AG04450 (cell line): ENCODE data around the gene COL9A1. TPM values are rescaled to one million over a fixed set of nuclear protein-coding genes. Genes with fewer than 3 reads are reported as not detected.
"Not testable (repeated sequence)": the region's sequence is repeated elsewhere in the genome, so short reads cannot be mapped to it uniquely, and the experiment has no call there.

Experiments
- CTCF ChIA-PET: fragments of 300-600, 350-600 bp; formaldehyde crosslinking; extraction: SDS; loops from one replicate; lab custom pipeline; 2022; ENCODE audit warnings: antibody characterized with exemption, inconsistent platforms; lab: Charles Lee
- POLR2A ChIA-PET: fragments of 350-600 bp; formaldehyde crosslinking; extraction: SDS; loops from one replicate; lab custom pipeline; 2021; ENCODE audit warnings: antibody characterized with exemption, inconsistent platforms; lab: Yijun Ruan, JAX
- DNase-seq: peaks from one replicate; pipeline ENCODE4 v3.0.0-alpha.2; 2011; ENCODE audit warnings: low read depth, low spot score
- H3K27ac ChIP-seq: one replicate; pipeline ENCODE4 v1.5.1; 2012; ENCODE audit warnings: low read depth, low read length, control low read depth
- H3K27me3 ChIP-seq: one replicate; pipeline ENCODE4 v1.6.0; 2012; ENCODE audit warnings: low read length; ENCODE audit not compliant: control insufficient read depth, insufficient read depth
- H3K4me3 ChIP-seq: 2 replicates; pipeline ENCODE4 v1.5.1; 2011; ENCODE audit warnings: mild to moderate bottlenecking, low read depth, low read length, control low read depth
- H3K9me3 ChIP-seq: 2 replicates; pipeline ENCODE4 v1.5.1; 2012; ENCODE audit warnings: low read length; ENCODE audit not compliant: control insufficient read depth, insufficient read depth
- CTCF ChIP-seq: IDR thresholded peaks from 2 replicates; pipeline ENCODE4 v1.5.1; 2011; ENCODE audit warnings: low read depth, low read length, control low read depth, inconsistent platforms
- polyA plus RNA-seq: library from polyadenylated mRNA; depleted of rRNA; stranded (reverse); fragments of >200 nt; gene quantifications from 2 replicates; pipeline ENCODE4 v1.2.3, GENCODE V29; 2011

COL9A1 gene
- polyA plus RNA-seq, 1 experiment: not detected

GRCh38 chr6:70309243-70309642, 6.4 kb upstream of the COL9A1 start:
- ChIA-PET CTCF (interaction anchor here (0.6 to 6.7 kb wide), 36 partner anchors 10 to 1537 kb away, joined by 3 to 136 read pairs (median 4); partner anchors contain the start of gene SDHAF4), POLR2A (no interaction called here)
- H3K27ac ChIP-seq: no peak overlapping the region
- no peaks in the 10 kb centered on the region for H3K9me3 ChIP-seq
- H3K27me3 ChIP-seq: peaks cover 19% of the 10 kb centered on the region
- DNase-seq: no peak
- no peak overlapping the region for H3K4me3 ChIP-seq
- TF ChIP-seq CTCF: no peak

GRCh38 chr6:70308142-70308541, 5.3 kb upstream of the COL9A1 start:
- CTCF ChIA-PET: interaction anchor here (0.9 to 6.7 kb wide), 18 partner anchors 12 to 704 kb away, joined by 3 to 136 read pairs (median 5); no protein-coding TSS in a partner anchor
- H3K4me3 ChIP-seq, POLR2A ChIA-PET, H3K27ac ChIP-seq, H3K9me3 ChIP-seq, DNase-seq: not testable (repeated sequence)
- peaks cover 15% of the 10 kb centered on the region for H3K27me3 ChIP-seq

- DNase-seq: no peak
- POLR2A ChIA-PET: no interaction called here
- Histone ChIP-seq H3K9me3 (no peaks in the 10 kb centered on the region), H3K27ac (no peak overlapping the region), H3K4me3 (no peak overlapping the region), H3K27me3 (peaks cover 15% of the 10 kb centered on the region)
- CTCF ChIA-PET: interaction anchor here (0.6 to 1.4 kb wide), 5 partner anchors 10 to 106 kb away, joined by 3 to 5 read pairs (median 5); no protein-coding TSS in a partner anchor
- no peak for TF ChIP-seq CTCF
Measured at GRCh38 chr6:70307008-70307407, 4.1 kb upstream of the COL9A1 start.

GRCh38 chr6:70304616-70305015, 1.7 kb upstream of the COL9A1 start:
- Histone ChIP-seq H3K9me3 (no peaks in the 10 kb centered on the region), H3K27ac (no peak overlapping the region), H3K27me3 (peaks cover 10% of the 10 kb centered on the region), H3K4me3 (no peak overlapping the region)
- ChIA-PET CTCF (interaction anchor here (0.6 to 2.4 kb wide), 2 partner anchors 8 to 65 kb away, joined by 3 to 13 read pairs; no protein-coding TSS in a partner anchor), POLR2A (no interaction called here)
- TF ChIP-seq CTCF: no peak
- no peak for DNase-seq

GRCh38 chr6:70299456-70299855, 3.4 kb downstream of the COL9A1 start:
- POLR2A ChIA-PET: no interaction called here
- TF ChIP-seq CTCF: no peak
- H3K4me3 ChIP-seq: no peak overlapping the region
- CTCF ChIA-PET: interaction anchor here (3.2 kb wide), 1 partner anchor 10 kb away, joined by 22 read pairs; no protein-coding TSS in a partner anchor
- H3K27me3 ChIP-seq: no peaks in the 10 kb centered on the region
- no peaks in the 10 kb centered on the region for H3K9me3 ChIP-seq
- H3K27ac ChIP-seq: no peak overlapping the region
- DNase-seq: no peak
